ENCODE results near the gene CARD11. TPM values are rescaled to one million over a fixed set of nuclear protein-coding genes. Genes with fewer than 3 reads are reported as not detected.

The CARD11 gene
- total and polyA plus RNA-seq, 10 donors: 30.3 to 72.6 (median 48.8) TPM

GRCh38 chr7:2952316-2952715 lies 91.4 kb downstream of the CARD11 start:
- intact Hi-C loops (cut with DNase I; ENCODE audit: low total_unique reads): no loop called here
- 90 to 98% (median 94%) methylated on average over 4 of the region's 4 CpGs for WGBS, 5 donors
- TF ChIP-seq POLR2AphosphoS5 (IDR thresholded peaks at IDR 0.05) (no peak), POLR2A (IDR thresholded peaks at IDR 0.05) (no peak)
- TF ChIP-seq, protein P1, sequence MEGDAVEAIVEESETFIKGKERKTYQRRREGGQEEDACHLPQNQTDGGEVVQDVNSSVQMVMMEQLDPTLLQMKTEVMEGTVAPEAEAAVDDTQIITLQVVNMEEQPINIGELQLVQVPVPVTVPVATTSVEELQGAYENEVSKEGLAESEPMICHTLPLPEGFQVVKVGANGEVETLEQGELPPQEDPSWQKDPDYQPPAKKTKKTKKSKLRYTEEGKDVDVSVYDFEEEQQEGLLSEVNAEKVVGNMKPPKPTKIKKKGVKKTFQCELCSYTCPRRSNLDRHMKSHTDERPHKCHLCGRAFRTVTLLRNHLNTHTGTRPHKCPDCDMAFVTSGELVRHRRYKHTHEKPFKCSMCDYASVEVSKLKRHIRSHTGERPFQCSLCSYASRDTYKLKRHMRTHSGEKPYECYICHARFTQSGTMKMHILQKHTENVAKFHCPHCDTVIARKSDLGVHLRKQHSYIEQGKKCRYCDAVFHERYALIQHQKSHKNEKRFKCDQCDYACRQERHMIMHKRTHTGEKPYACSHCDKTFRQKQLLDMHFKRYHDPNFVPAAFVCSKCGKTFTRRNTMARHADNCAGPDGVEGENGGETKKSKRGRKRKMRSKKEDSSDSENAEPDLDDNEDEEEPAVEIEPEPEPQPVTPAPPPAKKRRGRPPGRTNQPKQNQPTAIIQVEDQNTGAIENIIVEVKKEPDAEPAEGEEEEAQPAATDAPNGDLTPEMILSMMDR (IDR thresholded peaks at IDR 0.05 in 8 of 11, conservative IDR thresholded peaks at IDR 0.05 in 3 of 11): no peak
- H3K27me3 ChIP-seq (replicated peaks in 1 of 7): no peaks in the 10 kb centered on the region
- peaks cover 0 to 89% (median 43%) of the 10 kb centered on the region in 6 donors for H3K4me1 ChIP-seq
- H3K4me3 ChIP-seq: no peak overlapping the region
- H3K36me3 ChIP-seq: peaks cover 0 to 41% (median 7%) of the 10 kb centered on the region in 6 donors
- H3K27ac ChIP-seq: peak overlapping the region in 2 of 8 donors; percentile 11 to 63
- peaks cover 0 to 4% (median 0%) of the 10 kb centered on the region in 8 donors for H3K9me3 ChIP-seq
- DNase-seq: no peak

GRCh38 chr7:2950578-2950977 lies 93.1 kb downstream of the CARD11 start:
- peak overlapping the region in 3 of 8 donors; percentile 12 to 32 (median 28) for H3K27ac ChIP-seq
- no peak for TF ChIP-seq POLR2AphosphoS5 (IDR thresholded peaks at IDR 0.05)
- peaks cover 0 to 4% (median 0%) of the 10 kb centered on the region in 8 donors for H3K9me3 ChIP-seq
- H3K36me3 ChIP-seq: peaks cover 0 to 41% (median 5%) of the 10 kb centered on the region in 6 donors
- no peaks in the 10 kb centered on the region for H3K27me3 ChIP-seq (replicated peaks in 1 of 7)
- H3K4me1 ChIP-seq: peaks cover 0 to 72% (median 43%) of the 10 kb centered on the region in 6 donors
- no peak overlapping the region for H3K4me3 ChIP-seq
- no peak for DNase-seq
- intact Hi-C loops (cut with DNase I; ENCODE audit: low total_unique reads): no loop called here

DNA sequence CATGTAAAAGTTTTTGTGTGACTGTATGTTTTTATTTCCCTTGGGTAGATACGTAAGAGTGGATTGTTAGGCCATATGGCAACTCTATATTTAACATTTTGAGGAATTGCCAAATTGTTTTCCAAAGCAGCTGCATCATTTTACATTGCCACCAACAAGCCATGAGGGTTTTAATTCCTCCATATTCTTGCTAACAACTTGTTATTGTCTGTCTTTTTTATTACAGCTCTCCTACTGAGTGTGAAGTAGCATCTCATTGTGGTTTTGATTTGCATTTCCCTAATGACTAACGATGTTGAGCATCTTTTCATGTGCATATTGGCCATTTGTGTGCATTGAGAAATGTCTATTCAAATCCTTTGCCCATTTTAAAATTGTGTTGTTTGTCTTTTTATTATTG lies 94.9 kb downstream of the CARD11 start:
- Histone ChIP-seq H3K9me3 (peaks cover 0 to 4% (median 0%) of the 10 kb centered on the region in 8 donors), H3K27ac (no peak overlapping the region), H3K4me1 (peaks cover 0 to 60% (median 26%) of the 10 kb centered on the region in 6 donors), H3K4me3 (no peak overlapping the region), H3K36me3 (peaks cover 0 to 52% (median 20%) of the 10 kb centered on the region in 6 donors), H3K27me3 (replicated peaks in 1 of 7) (no peaks in the 10 kb centered on the region)
- intact Hi-C loops (cut with DNase I; ENCODE audit: low total_unique reads): no loop called here
- no peak for TF ChIP-seq POLR2AphosphoS5 (IDR thresholded peaks at IDR 0.05)
- TF ChIP-seq, protein P1 (IDR thresholded peaks at IDR 0.05 in 8 of 11, conservative IDR thresholded peaks at IDR 0.05 in 3 of 11): no peak
- TF ChIP-seq POLR2A (IDR thresholded peaks at IDR 0.05): no peak
- DNase-seq: no peak
- WGBS, 5 donors: 50 to 67% (median 55%) methylated on average over 2 of the region's 2 CpGs

DNA sequence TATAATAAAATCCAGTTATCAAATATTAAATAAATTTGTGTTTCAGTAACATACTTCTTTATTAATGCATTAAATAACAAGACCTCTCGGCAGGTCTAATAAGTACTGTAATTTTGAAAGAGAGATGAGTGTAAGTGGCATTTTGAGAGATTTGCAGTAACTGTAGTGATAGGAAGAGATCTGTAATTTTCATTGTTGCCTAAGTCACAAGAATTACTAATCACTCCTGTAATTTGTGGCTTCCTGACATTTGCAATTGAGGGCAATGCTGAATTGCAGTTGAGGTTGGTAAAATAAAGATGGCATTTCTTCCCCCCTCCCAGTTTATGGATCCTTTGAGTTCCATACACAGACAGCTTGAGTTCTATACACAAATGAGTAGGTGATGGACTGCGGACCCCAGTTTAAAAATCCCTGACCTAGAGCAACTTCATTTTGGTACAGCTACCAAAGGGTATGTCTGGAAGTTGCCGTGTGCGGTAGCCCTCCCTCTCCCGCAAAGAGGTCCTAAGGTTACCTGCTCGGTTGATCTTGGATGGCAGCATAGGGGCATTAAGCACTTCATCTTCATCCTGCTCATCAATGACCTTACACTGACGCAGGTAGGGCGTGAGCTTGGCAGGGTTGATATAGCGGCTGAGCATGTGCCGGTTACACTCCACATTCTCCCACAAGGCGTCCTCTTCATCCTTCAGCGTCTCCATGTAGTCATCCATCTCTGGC lies 96.4 kb downstream of the CARD11 start:
- no peak for TF ChIP-seq POLR2AphosphoS5 (IDR thresholded peaks at IDR 0.05)
- TF ChIP-seq, protein P1 (IDR thresholded peaks at IDR 0.05 in 8 of 11, conservative IDR thresholded peaks at IDR 0.05 in 3 of 11): no peak
- TF ChIP-seq POLR2A (IDR thresholded peaks at IDR 0.05): no peak
- Histone ChIP-seq H3K27me3 (replicated peaks in 1 of 7) (no peaks in the 10 kb centered on the region), H3K36me3 (peaks cover 0 to 61% (median 32%) of the 10 kb centered on the region in 6 donors), H3K27ac (no peak overlapping the region), H3K4me1 (peaks cover 0 to 46% (median 18%) of the 10 kb centered on the region in 6 donors), H3K9me3 (peaks cover 0 to 4% (median 0%) of the 10 kb centered on the region in 8 donors), H3K4me3 (no peak overlapping the region)
- WGBS, 5 donors: 90 to 96% (median 92%) methylated on average over 12 of the region's 12 CpGs
- DNase-seq: no peak
- intact Hi-C loops (cut with DNase I; ENCODE audit: low total_unique reads): no loop called here

Measured in spleen (tissue), 11 donors.